ENCODE results near the gene LSM5.

Gene LSM5

DNA sequence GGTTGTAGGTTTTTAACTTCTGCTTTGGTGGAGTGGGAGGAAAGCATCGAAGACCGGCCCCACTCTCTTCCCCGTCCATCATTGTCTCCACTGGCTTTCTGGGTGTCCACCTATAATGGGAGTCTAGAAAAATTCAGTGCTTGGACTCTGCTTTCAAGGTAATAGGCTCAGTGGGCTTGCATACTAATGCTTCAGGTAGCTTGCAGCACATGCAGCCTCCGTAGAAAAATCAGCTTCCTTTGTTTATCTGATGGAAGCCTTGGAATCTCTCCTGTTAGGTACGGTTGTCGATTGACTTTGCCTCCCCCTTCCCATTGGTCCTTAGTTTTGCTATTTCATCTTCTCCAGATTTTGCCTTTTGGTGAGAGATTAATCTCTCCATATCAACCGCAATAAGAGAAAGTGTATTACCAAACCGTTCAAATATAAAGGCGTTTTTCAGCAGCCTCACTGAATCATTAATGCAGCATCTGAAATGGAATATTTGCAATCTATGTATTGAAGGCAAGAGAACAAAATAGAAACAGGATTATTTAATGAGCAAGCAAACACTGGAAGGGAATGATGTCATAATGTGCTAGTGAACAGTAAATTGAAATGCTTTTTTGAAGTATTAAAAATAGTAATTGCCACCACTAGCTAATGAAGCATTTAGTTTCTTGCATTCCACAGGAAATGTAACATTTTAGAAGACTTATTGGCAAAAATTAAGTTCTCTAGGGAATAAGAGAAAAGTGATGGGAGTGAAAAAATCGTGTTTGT lies 6.1 kb upstream of the LSM5 start:
- TF ChIP-seq, protein P1, sequence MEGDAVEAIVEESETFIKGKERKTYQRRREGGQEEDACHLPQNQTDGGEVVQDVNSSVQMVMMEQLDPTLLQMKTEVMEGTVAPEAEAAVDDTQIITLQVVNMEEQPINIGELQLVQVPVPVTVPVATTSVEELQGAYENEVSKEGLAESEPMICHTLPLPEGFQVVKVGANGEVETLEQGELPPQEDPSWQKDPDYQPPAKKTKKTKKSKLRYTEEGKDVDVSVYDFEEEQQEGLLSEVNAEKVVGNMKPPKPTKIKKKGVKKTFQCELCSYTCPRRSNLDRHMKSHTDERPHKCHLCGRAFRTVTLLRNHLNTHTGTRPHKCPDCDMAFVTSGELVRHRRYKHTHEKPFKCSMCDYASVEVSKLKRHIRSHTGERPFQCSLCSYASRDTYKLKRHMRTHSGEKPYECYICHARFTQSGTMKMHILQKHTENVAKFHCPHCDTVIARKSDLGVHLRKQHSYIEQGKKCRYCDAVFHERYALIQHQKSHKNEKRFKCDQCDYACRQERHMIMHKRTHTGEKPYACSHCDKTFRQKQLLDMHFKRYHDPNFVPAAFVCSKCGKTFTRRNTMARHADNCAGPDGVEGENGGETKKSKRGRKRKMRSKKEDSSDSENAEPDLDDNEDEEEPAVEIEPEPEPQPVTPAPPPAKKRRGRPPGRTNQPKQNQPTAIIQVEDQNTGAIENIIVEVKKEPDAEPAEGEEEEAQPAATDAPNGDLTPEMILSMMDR (IDR thresholded peaks at IDR 0.05), result no peak
- H3K4me1 ChIP-seq (ENCODE audit: control insufficient read depth in 1 of 2, insufficient read depth in 1 of 2, low read depth in 1 of 2, low read length in 1 of 2), result peaks cover 39 to 40% of the 10 kb centered on the region in 2 experiments
- no peaks in the 10 kb centered on the region for H3K27me3 ChIP-seq
- H3K27ac ChIP-seq, result peak overlapping the region; percentile 99
- H3K9me3 ChIP-seq, result no peaks in the 10 kb centered on the region
- no peaks in the 10 kb centered on the region for H3K36me3 ChIP-seq
- H3K4me3 ChIP-seq (ENCODE audit: low read depth in 1 of 2, low read length in 1 of 2), result peak overlapping the region; percentile 88 to 96

DNA sequence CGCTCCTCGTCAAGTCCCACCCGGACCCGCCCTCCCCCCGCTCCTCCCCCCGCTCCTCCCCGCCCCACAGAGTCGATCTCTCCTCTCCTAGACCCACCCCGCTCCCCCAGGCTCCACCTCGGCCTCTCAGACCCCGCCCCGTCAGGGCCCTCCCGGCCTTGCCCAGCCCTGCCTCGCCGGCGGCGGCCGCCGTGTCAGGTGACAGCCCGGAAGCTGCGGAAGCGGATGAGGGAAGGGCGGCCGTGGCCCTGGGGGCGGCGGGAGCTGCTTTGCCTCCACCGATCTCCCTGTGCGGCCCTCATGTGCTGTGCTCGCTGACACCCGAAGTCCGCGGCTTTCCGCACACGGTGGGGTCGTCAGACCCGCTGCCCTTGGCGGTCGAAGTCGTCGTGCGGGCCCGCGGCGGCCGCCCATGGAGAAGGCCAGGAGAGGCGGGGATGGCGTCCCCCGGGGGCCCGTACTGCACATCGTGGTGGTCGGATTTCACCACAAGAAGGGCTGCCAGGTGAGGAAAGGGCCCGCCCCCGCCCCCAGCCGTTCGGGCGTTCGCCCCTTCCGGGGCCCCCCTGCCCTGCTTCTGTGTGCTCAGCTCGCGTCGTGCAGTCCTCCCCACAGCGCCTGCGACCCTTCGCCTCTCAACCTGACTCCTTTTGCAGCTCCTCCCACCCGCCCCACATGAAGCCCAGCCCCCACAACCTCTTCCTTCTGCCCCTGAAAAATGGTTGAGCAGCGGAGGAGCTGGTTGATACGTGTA lies 5.3 kb upstream of the LSM5 start, which contains the start of gene AVL9:
Gene AVL9 (plus strand): TSS at position 192 of the 754 bp plus-strand sequence. CDS start 221 bp downstream, at position 413.
- Histone ChIP-seq H3K27ac (peak within 1 kb of the TSS; percentile 99), H3K36me3 (no peaks in the 10 kb centered on the region), H3K4me3 (ENCODE audit: low read depth in 1 of 2, low read length in 1 of 2) (peak within 1 kb of the TSS; percentile 88 to 96), H3K9me3 (no peaks in the 10 kb centered on the region), H3K27me3 (no peaks in the 10 kb centered on the region), H3K4me1 (ENCODE audit: control insufficient read depth in 1 of 2, insufficient read depth in 1 of 2, low read depth in 1 of 2, low read length in 1 of 2) (peaks cover 37 to 39% of the 10 kb centered on the region in 2 experiments)
- TF ChIP-seq, protein P1 (IDR thresholded peaks at IDR 0.05), result peak; percentile 55

DNA sequence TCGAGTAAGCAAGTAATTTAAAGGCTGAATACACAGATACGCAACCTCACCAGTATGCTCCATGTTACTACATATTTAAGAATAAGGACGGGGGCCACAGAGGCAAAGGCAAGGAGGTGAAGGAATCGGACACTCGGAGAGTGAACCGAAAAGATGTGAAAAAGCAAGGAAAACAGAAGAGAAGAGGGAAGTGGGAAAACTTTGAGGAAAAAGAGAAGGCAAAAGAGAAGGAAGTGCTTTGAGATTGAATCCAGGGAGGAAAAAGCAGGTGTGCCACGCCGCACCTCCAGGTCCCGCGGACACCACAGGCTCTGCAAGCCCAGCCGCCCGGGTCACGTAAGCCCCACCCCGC lies 4.7 kb upstream of the LSM5 start:
- H3K36me3 ChIP-seq, result no peaks in the 10 kb centered on the region
- H3K4me1 ChIP-seq (ENCODE audit: control insufficient read depth in 1 of 2, insufficient read depth in 1 of 2, low read depth in 1 of 2, low read length in 1 of 2), result peaks cover 38 to 39% of the 10 kb centered on the region in 2 experiments
- peak overlapping the region; percentile 88 to 96 for H3K4me3 ChIP-seq (ENCODE audit: low read depth in 1 of 2, low read length in 1 of 2)
- H3K27me3 ChIP-seq, result no peaks in the 10 kb centered on the region
- TF ChIP-seq, protein P1 (IDR thresholded peaks at IDR 0.05), result no peak
- no peaks in the 10 kb centered on the region for H3K9me3 ChIP-seq
- peak overlapping the region; percentile 99 for H3K27ac ChIP-seq

DNA sequence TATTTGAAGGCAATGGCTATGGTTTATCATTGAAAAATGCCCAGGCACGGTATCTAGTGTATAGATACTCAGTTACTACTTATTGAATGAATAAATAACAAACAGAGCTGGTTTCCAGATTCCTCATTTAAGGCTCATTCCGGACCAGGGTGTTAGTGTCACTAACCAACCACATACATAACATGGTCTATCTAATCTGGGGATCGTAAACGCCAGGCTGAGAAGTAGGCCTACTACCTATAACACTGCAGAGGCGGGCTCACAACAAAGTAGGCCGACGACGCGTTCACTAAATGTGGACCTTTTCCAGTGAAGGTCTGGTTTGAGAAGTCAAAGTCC lies 423 bp downstream of the LSM5 start:
- Histone ChIP-seq H3K27ac (peak overlapping the region; percentile 85), H3K4me3 (ENCODE audit: low read depth in 1 of 2, low read length in 1 of 2) (peak overlapping the region; percentile 66 to 78), H3K9me3 (no peaks in the 10 kb centered on the region), H3K27me3 (no peaks in the 10 kb centered on the region), H3K36me3 (no peaks in the 10 kb centered on the region), H3K4me1 (ENCODE audit: control insufficient read depth in 1 of 2, insufficient read depth in 1 of 2, low read depth in 1 of 2, low read length in 1 of 2) (peaks cover 19 to 24% of the 10 kb centered on the region in 2 experiments)
- TF ChIP-seq, protein P1 (IDR thresholded peaks at IDR 0.05), result no peak

DNA sequence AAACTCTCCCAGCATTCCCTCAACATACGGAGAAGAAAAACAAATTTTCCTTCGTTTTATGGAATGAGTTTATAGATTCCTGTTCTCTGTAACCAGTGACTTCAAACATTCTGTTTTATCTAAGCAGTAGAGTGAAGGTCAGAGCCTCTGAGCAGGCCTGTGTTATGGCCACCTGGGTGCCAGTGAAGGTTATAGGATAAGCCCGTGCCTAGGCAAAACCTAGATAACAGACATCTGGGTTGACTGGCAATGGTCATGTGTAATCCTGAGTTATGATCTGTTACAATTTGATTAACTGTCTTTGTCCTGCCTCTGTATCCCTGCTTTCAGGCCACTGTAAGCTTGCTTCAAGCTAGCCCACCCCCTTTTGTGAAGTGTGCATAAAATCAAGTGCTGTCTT lies 8.3 kb downstream of the LSM5 start:
- Histone ChIP-seq H3K4me3 (ENCODE audit: low read depth in 1 of 2, low read length in 1 of 2) (no peak overlapping the region), H3K36me3 (no peaks in the 10 kb centered on the region), H3K27ac (no peak overlapping the region), H3K27me3 (peaks cover 2% of the 10 kb centered on the region), H3K4me1 (ENCODE audit: control insufficient read depth in 1 of 2, insufficient read depth in 1 of 2, low read depth in 1 of 2, low read length in 1 of 2) (no peaks in the 10 kb centered on the region), H3K9me3 (no peaks in the 10 kb centered on the region)
- TF ChIP-seq, protein P1 (IDR thresholded peaks at IDR 0.05), result no peak
